ENCODE data around the gene ARHGEF2. TPM values are rescaled to one million over a fixed set of nuclear protein-coding genes. Genes with fewer than 3 reads are reported as not detected.

The ARHGEF2 gene
- total RNA-seq, 1 experiment from 2014 or later, result 90.1 TPM

GRCh38 chr1:155999964-156000363 is 21.6 kb upstream of the ARHGEF2 start:
- intact Hi-C loops (cut with micrococcal nuclease), result loop anchor here (10.0 kb wide), 1 partner anchor 65 kb away; the partner anchor contains the start of gene RAB25
- Histone ChIP-seq H3K9me2 (ENCODE audit: insufficient read depth) (no peaks in the 10 kb centered on the region), H3K9me3 (ENCODE audit: control insufficient read depth in 1 of 2, insufficient read depth in 1 of 2, low read depth in 1 of 2, low read length in 2 of 2) (no peaks in the 10 kb centered on the region), H3K36me3 (ENCODE audit: control insufficient read depth in 1 of 2, insufficient read depth in 2 of 2, low read length in 2 of 2) (no peaks in the 10 kb centered on the region), H3K4me1 (ENCODE audit: control insufficient read depth in 1 of 2, insufficient read depth in 2 of 2, low read length in 2 of 2) (peaks cover 6 to 37% of the 10 kb centered on the region in 2 experiments), H3K79me2 (ENCODE audit: insufficient read depth, low read length) (no peaks in the 10 kb centered on the region), H3K4me3 (replicated peaks in 1 of 2; ENCODE audit: low read depth in 1 of 2, low read length in 2 of 2) (no peak overlapping the region), H3K9ac (ENCODE audit: low read length) (no peak overlapping the region), H3K27me3 (ENCODE audit: insufficient read depth, low read length) (no peaks in the 10 kb centered on the region), H4K20me1 (ENCODE audit: insufficient read depth) (no peaks in the 10 kb centered on the region), H3K27ac (ENCODE audit: low read depth, low read length) (no peak overlapping the region), H3K4me2 (ENCODE audit: low read length) (no peak overlapping the region), H2AFZ (ENCODE audit: low read depth, low read length, poor library complexity, severe bottlenecking) (no peak overlapping the region)
- no peak for TF ChIP-seq REST (IDR thresholded peaks at IDR 0.05; ENCODE audit: low read depth)
- TF ChIP-seq SRF (IDR thresholded peaks at IDR 0.05; ENCODE audit: low read depth), result no peak
- TF ChIP-seq POLR2AphosphoS5 (IDR thresholded peaks at IDR 0.05; ENCODE audit: low read depth, low read length), result no peak
- no peak for TF ChIP-seq JUND (IDR thresholded peaks at IDR 0.05)
- no peak for TF ChIP-seq FOSL1 (IDR thresholded peaks at IDR 0.05; ENCODE audit: low read depth)
- TF ChIP-seq CBX3 (IDR thresholded peaks at IDR 0.05; ENCODE audit: low read depth), result no peak
- no peak for TF ChIP-seq RAD21 (IDR thresholded peaks at IDR 0.05; ENCODE audit: low read depth)
- TF ChIP-seq CEBPB (IDR thresholded peaks at IDR 0.05; ENCODE audit: low read depth), result no peak
- no peak for TF ChIP-seq POLR2A (IDR thresholded peaks at IDR 0.05; ENCODE audit: borderline replicate concordance, extremely low read depth, insufficient read depth, insufficient read length)
- no peak for TF ChIP-seq EGR1 (IDR thresholded peaks at IDR 0.05; ENCODE audit: low read depth)
- no peak for TF ChIP-seq EZH2 (IDR thresholded peaks at IDR 0.05)
- RAD21 ChIA-PET (ENCODE audit: low non-redundant PET in 1 of 2, low total read pairs in 2 of 2, uncharacterized antibody in 2 of 2, unreplicated experiment in 2 of 2), result no interaction called here
- ATAC-seq (no peak), DNase-seq (ENCODE audit: low read depth, low spot score) (no peak)
- CTCF ChIA-PET, result no interaction called here
- POLR2A ChIA-PET, result no interaction called here
- no TSS peak for BruUV-seq (replicated peaks)
